HepG2 (cell line): Measurements from ENCODE around the gene RSPH4A. TPM values are rescaled to one million over a fixed set of nuclear protein-coding genes. Genes with fewer than 3 reads are reported as not detected.
A peak's percentile ranks its signal among the peaks of the same experiment; 100 is the strongest.

Experiments
- FOXJ3 ChIP-seq: sonication (generic); formaldehyde crosslinking; IDR thresholded peaks from 2 replicates; pipeline ENCODE4 v1.4.0; 2020; ENCODE audit warnings: missing genetic modification reagents, mild to moderate bottlenecking, borderline replicate concordance
- HIVEP1 ChIP-seq: sonication (generic); formaldehyde crosslinking; IDR thresholded peaks from 2 replicates; pipeline ENCODE4 v1.4.0; 2020; ENCODE audit warnings: mild to moderate bottlenecking, missing genetic modification reagents
- MEF2D ChIP-seq: sonication (generic); formaldehyde crosslinking; IDR thresholded peaks from 2 replicates; pipeline ENCODE4 v1.5.1; 2020; ENCODE audit warnings: mild to moderate bottlenecking, missing genetic modification reagents
- NR2F1 ChIP-seq, 2 experiments: fragments of 450-650 bp in 1 of 2; formaldehyde crosslinking in 1 of 2; IDR thresholded peaks; 2 replicates each; pipeline versions ENCODE4 v1.5.0 to v1.6.1; 2016 to 2020; ENCODE audit warnings: mild to moderate bottlenecking in 1 of 2, missing compliant biosample characterization in 1 of 2, missing genetic modification reagents in 1 of 2, moderate library complexity in 1 of 2
- TP53 ChIP-seq: sonication (generic); formaldehyde crosslinking; conservative IDR thresholded peaks from 2 replicates; pipeline ENCODE4 v1.4.0; 2020; ENCODE audit warnings: missing genetic modification reagents
- ZBTB3 ChIP-seq: sonication (generic); formaldehyde crosslinking; IDR thresholded peaks from 2 replicates; pipeline ENCODE4 v1.4.0; 2020; ENCODE audit warnings: low read depth, mild to moderate bottlenecking, moderate library complexity, missing genetic modification reagents, borderline replicate concordance
- ZNF737 ChIP-seq: sonication (generic); formaldehyde crosslinking; IDR thresholded peaks from 2 replicates; pipeline ENCODE4 v1.5.0; 2020; ENCODE audit warnings: missing genetic modification reagents, mild to moderate bottlenecking, borderline replicate concordance
- ZNF841 ChIP-seq: sonication (generic); formaldehyde crosslinking; IDR thresholded peaks from 2 replicates; pipeline ENCODE4 v1.8.1; 2023; ENCODE audit warnings: missing genetic modification reagents, borderline replicate concordance
- polyA plus RNA-seq, 8 experiments: library from polyadenylated mRNA; depleted of rRNA in 3 of 8; stranded (reverse) in 7 of 8; unstranded in 1 of 8; fragments of >200 nt; fragmentation: Illumina TruSeq in 4 of 8; extraction: Trizol in 4 of 8; gene quantifications; 2 replicates each; pipeline versions ENCODE4 v1.2.1 to v1.2.3, GENCODE V29; 2011 to 2016; ENCODE audit warnings: low read depth in 4 of 8, missing spikeins in 1 of 8, mixed read lengths in 1 of 8; ENCODE audit not compliant: insufficient read depth in 1 of 8
- total RNA-seq, 5 experiments: library from RNA; depleted of rRNA; stranded (reverse); fragments of >200 nt; fragmentation: Illumina TruSeq; extraction: Trizol; gene quantifications; 2 replicates each; pipeline ENCODE4 v1.2.3, GENCODE V29; 2016; ENCODE audit warnings: low read depth in 1 of 5
- TF ChIP-seq, protein P1 (sequence below): sonication (generic); formaldehyde crosslinking; IDR thresholded peaks from 2 replicates; pipeline ENCODE4 v1.4.0; 2020; ENCODE audit warnings: missing genetic modification reagents
- TF ChIP-seq, protein P2 (sequence below): IDR thresholded peaks from 2 replicates; pipeline ENCODE4 v1.6.1; 2016; ENCODE audit warnings: mild to moderate bottlenecking
- TF ChIP-seq, protein P3 (sequence below): sonication (generic); formaldehyde crosslinking; IDR thresholded peaks from 2 replicates; pipeline ENCODE4 v1.5.0; 2020; ENCODE audit warnings: missing genetic modification reagents, mild to moderate bottlenecking, borderline replicate concordance
- TF ChIP-seq, protein P4 (sequence below): sonication (generic); formaldehyde crosslinking; IDR thresholded peaks from 2 replicates; pipeline ENCODE4 v1.8.0; 2022; ENCODE audit warnings: missing genetic modification reagents, mild to moderate bottlenecking, inconsistent platforms, borderline replicate concordance
- TF ChIP-seq, protein P5 (sequence below): sonication (generic); formaldehyde crosslinking; IDR thresholded peaks from 2 replicates; pipeline ENCODE4 v1.4.0; 2020; ENCODE audit warnings: mild to moderate bottlenecking, missing genetic modification reagents
- TF ChIP-seq, protein P6 (sequence below): fragments of 450-650 bp; IDR thresholded peaks from 2 replicates; pipeline ENCODE4 v1.6.1; 2016
- TF ChIP-seq, protein P7 (sequence below): sonication (generic); formaldehyde crosslinking; IDR thresholded peaks from 2 replicates; pipeline ENCODE4 v1.5.0; 2020; ENCODE audit warnings: mild to moderate bottlenecking, missing genetic modification reagents

The RSPH4A gene
- total and polyA plus RNA-seq, 2 of the 13 experiments (the other 11 are each of a cell fraction or from before 2014, with no cell fraction given): 0.24 to 0.40 TPM

DNA sequence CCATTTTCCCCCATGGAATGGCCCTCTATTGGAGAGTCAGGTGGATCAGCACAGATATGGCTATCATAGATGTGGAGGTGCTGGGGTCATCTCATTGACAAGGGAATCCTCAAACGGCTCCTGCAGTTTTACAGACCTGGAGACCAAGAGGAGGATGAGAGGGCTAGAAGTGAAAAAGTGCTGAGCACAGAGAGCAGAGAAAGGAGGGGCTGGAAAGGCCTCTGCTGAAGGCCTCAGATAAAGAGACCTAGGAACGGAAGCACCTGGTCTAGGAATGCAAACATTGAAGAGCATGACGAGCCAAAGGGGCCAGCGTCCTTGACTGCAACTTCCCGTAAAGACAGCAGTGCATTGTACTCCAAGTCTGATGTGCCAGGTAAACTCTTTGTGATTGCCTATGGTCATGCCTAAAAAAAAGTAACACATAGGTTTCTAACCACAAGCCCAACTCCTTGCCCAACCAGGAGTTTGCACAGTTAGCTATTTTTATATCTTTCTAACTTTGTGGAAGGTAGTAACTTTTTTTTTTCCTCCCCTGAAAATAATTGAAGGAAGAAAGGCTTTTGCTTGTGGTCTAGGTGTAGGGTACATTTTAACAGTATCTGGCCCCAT is 15.2 kb downstream of the RSPH4A start (continued):
- TF ChIP-seq ZBTB3 (CRISPR knock-in tag) (no peak), MEF2D (CRISPR knock-in tag) (peak; percentile 86), HIVEP1 (no peak), FOXJ3 (peak; percentile 90), ZNF737 (CRISPR knock-in tag) (no peak), TP53 (CRISPR knock-in tag) (0 out of 2 replicates have a peak, but pooled peaks have one; percentile 42), NR2F1 (CRISPR knock-in tag; IDR thresholded peaks at IDR 0.05) (peak; percentile 46 to 64; a peak in 1 of 4 replicates), ZNF841 (CRISPR knock-in tag) (no peak)
- TF ChIP-seq, protein P1, sequence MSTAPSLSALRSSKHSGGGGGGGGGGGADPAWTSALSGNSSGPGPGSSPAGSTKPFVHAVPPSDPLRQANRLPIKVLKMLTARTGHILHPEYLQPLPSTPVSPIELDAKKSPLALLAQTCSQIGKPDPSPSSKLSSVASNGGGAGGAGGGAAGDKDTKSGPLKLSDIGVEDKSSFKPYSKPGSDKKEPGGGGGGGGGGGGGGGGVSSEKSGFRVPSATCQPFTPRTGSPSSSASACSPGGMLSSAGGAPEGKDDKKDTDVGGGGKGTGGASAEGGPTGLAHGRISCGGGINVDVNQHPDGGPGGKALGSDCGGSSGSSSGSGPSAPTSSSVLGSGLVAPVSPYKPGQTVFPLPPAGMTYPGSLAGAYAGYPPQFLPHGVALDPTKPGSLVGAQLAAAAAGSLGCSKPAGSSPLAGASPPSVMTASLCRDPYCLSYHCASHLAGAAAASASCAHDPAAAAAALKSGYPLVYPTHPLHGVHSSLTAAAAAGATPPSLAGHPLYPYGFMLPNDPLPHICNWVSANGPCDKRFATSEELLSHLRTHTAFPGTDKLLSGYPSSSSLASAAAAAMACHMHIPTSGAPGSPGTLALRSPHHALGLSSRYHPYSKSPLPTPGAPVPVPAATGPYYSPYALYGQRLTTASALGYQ: peak; percentile 84; the same call in 1 of the 2 replicates
- TF ChIP-seq, protein P2, sequence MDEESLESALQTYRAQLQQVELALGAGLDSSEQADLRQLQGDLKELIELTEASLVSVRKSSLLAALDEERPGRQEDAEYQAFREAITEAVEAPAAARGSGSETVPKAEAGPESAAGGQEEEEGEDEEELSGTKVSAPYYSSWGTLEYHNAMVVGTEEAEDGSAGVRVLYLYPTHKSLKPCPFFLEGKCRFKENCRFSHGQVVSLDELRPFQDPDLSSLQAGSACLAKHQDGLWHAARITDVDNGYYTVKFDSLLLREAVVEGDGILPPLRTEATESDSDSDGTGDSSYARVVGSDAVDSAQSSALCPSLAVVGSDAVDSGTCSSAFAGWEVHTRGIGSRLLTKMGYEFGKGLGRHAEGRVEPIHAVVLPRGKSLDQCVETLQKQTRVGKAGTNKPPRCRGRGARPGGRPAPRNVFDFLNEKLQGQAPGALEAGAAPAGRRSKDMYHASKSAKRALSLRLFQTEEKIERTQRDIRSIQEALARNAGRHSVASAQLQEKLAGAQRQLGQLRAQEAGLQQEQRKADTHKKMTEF (CRISPR knock-in tag): peak; percentile 90
- TF ChIP-seq, protein P3, sequence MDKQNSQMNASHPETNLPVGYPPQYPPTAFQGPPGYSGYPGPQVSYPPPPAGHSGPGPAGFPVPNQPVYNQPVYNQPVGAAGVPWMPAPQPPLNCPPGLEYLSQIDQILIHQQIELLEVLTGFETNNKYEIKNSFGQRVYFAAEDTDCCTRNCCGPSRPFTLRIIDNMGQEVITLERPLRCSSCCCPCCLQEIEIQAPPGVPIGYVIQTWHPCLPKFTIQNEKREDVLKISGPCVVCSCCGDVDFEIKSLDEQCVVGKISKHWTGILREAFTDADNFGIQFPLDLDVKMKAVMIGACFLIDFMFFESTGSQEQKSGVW: no peak
- TF ChIP-seq, protein P4, sequence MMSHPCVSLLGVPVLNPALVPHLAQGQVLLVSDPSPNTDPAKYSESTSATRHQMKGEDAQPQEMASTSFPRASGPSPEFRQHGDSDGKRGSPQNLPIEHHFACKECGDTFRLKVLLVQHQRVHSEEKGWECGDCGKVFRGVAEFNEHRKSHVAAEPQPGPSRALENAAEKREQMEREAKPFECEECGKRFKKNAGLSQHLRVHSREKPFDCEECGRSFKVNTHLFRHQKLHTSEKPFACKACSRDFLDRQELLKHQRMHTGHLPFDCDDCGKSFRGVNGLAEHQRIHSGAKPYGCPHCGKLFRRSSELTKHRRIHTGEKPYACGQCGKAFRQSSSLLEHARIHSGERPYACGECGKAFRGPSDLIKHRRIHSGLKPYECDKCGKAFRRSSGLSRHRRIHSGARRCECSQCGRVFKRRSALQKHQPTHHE: peak; percentile 26; the same call in 1 of the 2 replicates
- TF ChIP-seq, protein P5, sequence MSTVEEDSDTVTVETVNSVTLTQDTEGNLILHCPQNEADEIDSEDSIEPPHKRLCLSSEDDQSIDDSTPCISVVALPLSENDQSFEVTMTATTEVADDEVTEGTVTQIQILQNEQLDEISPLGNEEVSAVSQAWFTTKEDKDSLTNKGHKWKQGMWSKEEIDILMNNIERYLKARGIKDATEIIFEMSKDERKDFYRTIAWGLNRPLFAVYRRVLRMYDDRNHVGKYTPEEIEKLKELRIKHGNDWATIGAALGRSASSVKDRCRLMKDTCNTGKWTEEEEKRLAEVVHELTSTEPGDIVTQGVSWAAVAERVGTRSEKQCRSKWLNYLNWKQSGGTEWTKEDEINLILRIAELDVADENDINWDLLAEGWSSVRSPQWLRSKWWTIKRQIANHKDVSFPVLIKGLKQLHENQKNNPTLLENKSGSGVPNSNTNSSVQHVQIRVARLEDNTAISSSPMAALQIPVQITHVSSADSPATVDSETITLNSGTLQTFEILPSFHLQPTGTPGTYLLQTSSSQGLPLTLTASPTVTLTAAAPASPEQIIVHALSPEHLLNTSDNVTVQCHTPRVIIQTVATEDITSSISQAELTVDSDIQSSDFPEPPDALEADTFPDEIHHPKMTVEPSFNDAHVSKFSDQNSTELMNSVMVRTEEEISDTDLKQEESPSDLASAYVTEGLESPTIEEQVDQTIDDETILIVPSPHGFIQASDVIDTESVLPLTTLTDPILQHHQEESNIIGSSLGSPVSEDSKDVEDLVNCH (CRISPR knock-in tag): no peak
- TF ChIP-seq, protein P6, sequence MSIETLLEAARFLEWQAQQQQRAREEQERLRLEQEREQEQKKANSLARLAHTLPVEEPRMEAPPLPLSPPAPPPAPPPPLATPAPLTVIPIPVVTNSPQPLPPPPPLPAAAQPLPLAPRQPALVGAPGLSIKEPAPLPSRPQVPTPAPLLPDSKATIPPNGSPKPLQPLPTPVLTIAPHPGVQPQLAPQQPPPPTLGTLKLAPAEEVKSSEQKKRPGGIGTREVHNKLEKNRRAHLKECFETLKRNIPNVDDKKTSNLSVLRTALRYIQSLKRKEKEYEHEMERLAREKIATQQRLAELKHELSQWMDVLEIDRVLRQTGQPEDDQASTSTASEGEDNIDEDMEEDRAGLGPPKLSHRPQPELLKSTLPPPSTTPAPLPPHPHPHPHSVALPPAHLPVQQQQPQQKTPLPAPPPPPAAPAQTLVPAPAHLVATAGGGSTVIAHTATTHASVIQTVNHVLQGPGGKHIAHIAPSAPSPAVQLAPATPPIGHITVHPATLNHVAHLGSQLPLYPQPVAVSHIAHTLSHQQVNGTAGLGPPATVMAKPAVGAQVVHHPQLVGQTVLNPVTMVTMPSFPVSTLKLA: peak; percentile 39; the same call in 1 of the 2 replicates
- TF ChIP-seq, protein P7, sequence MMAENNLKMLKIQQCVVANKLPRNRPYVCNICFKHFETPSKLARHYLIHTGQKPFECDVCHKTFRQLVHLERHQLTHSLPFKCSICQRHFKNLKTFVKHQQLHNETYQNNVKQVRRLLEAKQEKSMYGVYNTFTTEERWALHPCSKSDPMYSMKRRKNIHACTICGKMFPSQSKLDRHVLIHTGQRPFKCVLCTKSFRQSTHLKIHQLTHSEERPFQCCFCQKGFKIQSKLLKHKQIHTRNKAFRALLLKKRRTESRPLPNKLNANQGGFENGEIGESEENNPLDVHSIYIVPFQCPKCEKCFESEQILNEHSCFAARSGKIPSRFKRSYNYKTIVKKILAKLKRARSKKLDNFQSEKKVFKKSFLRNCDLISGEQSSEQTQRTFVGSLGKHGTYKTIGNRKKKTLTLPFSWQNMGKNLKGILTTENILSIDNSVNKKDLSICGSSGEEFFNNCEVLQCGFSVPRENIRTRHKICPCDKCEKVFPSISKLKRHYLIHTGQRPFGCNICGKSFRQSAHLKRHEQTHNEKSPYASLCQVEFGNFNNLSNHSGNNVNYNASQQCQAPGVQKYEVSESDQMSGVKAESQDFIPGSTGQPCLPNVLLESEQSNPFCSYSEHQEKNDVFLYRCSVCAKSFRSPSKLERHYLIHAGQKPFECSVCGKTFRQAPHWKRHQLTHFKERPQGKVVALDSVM: peak; percentile 58
